ENCODE results near the gene FILIP1.

Gene FILIP1

GRCh38 chr6:75266716-75267291 lies 226.8 kb downstream of the FILIP1 start:
- peak; percentile 55 for DNase-seq (ENCODE audit: low spot score)

GRCh38 chr6:75263401-75263750 lies 230.2 kb downstream of the FILIP1 start:
- no peak for DNase-seq (ENCODE audit: low spot score)

DNA sequence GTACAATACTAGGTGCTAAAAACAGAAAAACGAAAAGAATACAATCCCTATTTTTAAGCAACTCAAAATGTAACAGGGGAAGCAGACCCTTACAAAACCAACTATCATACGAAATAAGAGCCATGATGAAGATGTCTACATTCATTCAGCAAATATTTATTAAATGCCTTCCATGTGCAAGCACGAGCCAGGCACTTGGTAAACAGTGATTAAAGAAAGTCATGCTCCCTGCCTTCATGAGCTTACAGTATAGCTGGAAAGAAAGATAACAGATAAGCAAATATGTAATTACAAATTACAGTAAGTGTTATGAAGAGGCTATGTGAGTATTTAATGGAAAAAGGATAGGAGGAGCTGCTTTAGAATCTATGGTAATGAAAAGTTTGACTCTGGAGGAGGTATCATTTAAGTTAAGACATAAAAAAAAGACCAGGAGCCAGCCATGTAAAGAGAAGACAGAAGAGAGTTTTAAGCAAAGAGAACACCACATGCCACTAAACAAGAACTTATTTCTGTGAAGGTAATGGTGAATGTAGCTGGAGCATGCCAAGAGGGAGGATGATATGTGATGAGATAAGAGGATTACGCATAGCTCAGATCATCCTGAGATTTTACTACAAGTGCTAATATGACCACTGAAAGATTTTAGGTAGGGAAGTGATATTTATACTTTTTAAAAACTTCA lies 230.7 kb downstream of the FILIP1 start:
- no peak for DNase-seq (ENCODE audit: low spot score)

DNA sequence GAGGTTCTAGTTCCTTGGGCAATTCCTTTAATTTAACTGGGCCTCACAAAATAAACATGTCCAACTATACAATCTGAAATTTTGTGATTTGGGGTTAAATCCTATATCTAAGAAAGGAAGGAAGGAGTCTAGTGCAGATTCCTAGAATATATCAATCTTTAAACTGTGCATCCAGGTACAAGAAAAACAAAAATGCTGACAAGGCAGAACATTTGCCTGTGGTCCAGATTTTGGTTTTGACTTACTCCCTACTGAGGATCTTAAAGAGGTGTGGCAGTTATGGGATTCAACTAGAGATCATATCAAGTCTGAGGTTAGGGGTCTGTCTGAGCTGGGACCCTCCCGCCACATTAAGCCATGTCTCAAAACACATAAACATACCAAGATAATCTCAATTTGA lies 232.3 kb downstream of the FILIP1 start:
- no peak for DNase-seq (ENCODE audit: low spot score)

DNA sequence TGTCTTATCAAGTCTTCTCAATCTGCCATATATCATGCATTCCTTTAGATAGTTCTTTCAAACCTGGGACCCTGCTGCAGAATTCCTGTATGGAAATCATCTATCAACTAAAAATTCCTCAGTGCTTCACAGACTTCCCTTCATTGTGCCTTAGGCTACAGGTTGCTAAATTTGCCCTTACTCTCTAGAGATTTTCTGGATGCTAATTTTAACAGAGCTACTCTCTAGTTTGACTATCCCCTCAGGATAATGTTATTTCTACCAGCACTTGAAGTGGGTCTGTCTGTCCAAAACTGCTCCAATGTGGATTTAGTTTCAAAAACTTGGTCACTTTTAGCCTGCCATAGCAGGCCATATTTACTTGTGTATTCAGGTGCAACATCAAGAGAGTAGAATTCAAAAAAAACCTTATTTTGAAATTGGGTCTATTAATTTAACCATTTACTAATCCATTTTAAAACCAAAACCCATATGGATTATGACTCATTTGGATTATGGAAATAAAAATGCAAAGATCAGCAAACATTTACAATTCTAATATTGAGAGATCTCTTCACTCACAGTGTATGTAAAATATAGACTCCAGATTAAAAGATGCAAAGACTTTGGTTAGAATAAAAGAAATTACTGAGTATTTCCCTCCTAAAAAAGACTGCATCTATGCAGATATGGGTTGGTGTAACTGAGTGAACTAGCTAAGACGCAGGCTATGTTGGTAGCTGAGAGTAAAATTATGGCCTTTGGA lies 236.1 kb downstream of the FILIP1 start:
- no peak for DNase-seq (ENCODE audit: low spot score)

GRCh38 chr6:75250552-75250951 lies 243.0 kb downstream of the FILIP1 start:
- no peak for DNase-seq (ENCODE audit: low spot score)

GRCh38 chr6:75249837-75250236 lies 243.8 kb downstream of the FILIP1 start:
- DNase-seq (ENCODE audit: low spot score): no peak

- DNase-seq (ENCODE audit: low spot score): no peak
These were observed 247.2 kb downstream of the FILIP1 start for GRCh38 chr6:75246386-75246785.

- DNase-seq (ENCODE audit: low spot score): no peak
These were observed 249.5 kb downstream of the FILIP1 start for GRCh38 chr6:75244063-75244584.

GRCh38 chr6:75243333-75244062 lies 250.1 kb downstream of the FILIP1 start, which contains the start of gene COX7A2:
Gene COX7A2, minus strand, starts transcription at chr6:75243801. Its CDS starts 67 bp downstream, at chr6:75243734.
- peak; percentile 94 for DNase-seq (ENCODE audit: low spot score)
